Prostate gland (tissue), 2 donors: ENCODE data around the gene PTPRM. TPM values are rescaled to one million over a fixed set of nuclear protein-coding genes. Genes with fewer than 3 reads are reported as not detected.

ENCODE experiments used
- DNase-seq: peaks from one replicate; pipeline ENCODE4 v3.0.0-alpha.2; 2019; ENCODE audit warnings: low spot score
- H3K27ac ChIP-seq, 2 donors: fragments of 200-600 bp; sonication (generic); 2 replicates each; pipeline ENCODE4 v1.5.1; 2017 to 2019
- H3K27me3 ChIP-seq: fragments of 200-600 bp; sonication (generic); replicated peaks from 2 replicates; pipeline ENCODE4 v1.5.1; 2019; ENCODE audit not compliant: insufficient read depth
- H3K36me3 ChIP-seq, 2 donors: fragments of 200-600 bp; sonication (generic); 1 replicate in 1 of 2; 2 replicates in 1 of 2; pipeline versions ENCODE4 v1.5.1 to v1.8.1; 2017 to 2019
- H3K4me1 ChIP-seq: fragments of 200-600 bp; sonication (generic); replicated peaks from 2 replicates; pipeline ENCODE4 v1.5.1; 2019
- H3K4me3 ChIP-seq, 2 donors: fragments of 200-600 bp; sonication (generic); 2 replicates each; pipeline ENCODE4 v1.5.1; 2017 to 2019
- H3K9me3 ChIP-seq: fragments of 200-600 bp; sonication (generic); 2 replicates; pipeline ENCODE4 v1.5.1; 2017
- POLR2A ChIP-seq: fragments of 450-650 bp; IDR thresholded peaks from one replicate; pipeline ENCODE4 v1.6.1; 2016; ENCODE audit warnings: antibody characterized with exemption, mild to moderate bottlenecking
- POLR2AphosphoS5 ChIP-seq: sonication (generic); formaldehyde crosslinking; IDR thresholded peaks from one replicate; pipeline ENCODE4 v1.6.1; 2017; ENCODE audit warnings: antibody characterized with exemption
- WGBS: methylation state at CpG from one replicate; pipeline ENCODE4 v1.1.5; 2018; 5-methylcytosine and 5-hydroxymethylcytosine counted together
- intact Hi-C: fragments of 100-400 bp; cut with DNase I; formaldehyde crosslinking; loops from one replicate; pipeline ENCODE4 v1.14.2; 2022
- total RNA-seq, 2 donors: library from RNA; depleted of rRNA; stranded (reverse); fragments of >200 nt; gene quantifications; one replicate each; pipeline ENCODE4 v1.1.0, GENCODE V29; 2016
- TF ChIP-seq, protein P1 (sequence below), 4 experiments: fragments of 200-600 bp in 2 of 4; fragments of 450-650 bp in 2 of 4; sonication (generic) in 2 of 4; IDR thresholded peaks; 1 replicate in 3 of 4; 2 replicates in 1 of 4; pipeline ENCODE4 v1.5.1; 2016 to 2019; ENCODE audit warnings: antibody characterized with exemption in 4 of 4, mild to moderate bottlenecking in 2 of 4, moderate library complexity in 2 of 4

The PTPRM gene
- total RNA-seq, 2 donors from 2014 or later, result 32.9 to 92.6 TPM

DNA sequence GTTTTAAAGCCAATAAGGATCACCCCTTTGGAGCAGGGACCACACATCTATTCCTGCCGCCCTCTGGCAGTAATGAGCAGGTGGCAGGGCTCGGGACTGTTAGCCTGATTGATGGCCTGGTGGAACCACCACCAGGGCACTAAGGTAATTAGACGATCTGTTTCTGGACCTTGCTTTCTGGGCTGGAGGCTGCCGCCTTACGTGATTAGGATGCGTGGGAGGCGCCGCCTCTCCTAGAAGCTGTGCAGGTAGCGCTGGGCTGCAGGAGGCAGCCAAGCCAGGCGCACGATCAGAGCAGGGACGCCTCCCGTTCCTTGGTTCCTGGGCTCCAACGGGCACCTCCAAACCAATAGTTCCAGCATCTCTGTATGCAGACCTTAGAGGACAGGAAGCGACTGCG lies 799.5 kb downstream of the PTPRM start:
- DNase-seq, result no peak
- H3K27ac ChIP-seq, result no peak overlapping the region
- no peak overlapping the region for H3K4me3 ChIP-seq
- intact Hi-C loops, result no loop called here
- H3K27me3 ChIP-seq, result no peaks in the 10 kb centered on the region
- no peaks in the 10 kb centered on the region for H3K9me3 ChIP-seq
- TF ChIP-seq POLR2AphosphoS5, result no peak
- TF ChIP-seq POLR2A, result no peak
- TF ChIP-seq, protein P1, sequence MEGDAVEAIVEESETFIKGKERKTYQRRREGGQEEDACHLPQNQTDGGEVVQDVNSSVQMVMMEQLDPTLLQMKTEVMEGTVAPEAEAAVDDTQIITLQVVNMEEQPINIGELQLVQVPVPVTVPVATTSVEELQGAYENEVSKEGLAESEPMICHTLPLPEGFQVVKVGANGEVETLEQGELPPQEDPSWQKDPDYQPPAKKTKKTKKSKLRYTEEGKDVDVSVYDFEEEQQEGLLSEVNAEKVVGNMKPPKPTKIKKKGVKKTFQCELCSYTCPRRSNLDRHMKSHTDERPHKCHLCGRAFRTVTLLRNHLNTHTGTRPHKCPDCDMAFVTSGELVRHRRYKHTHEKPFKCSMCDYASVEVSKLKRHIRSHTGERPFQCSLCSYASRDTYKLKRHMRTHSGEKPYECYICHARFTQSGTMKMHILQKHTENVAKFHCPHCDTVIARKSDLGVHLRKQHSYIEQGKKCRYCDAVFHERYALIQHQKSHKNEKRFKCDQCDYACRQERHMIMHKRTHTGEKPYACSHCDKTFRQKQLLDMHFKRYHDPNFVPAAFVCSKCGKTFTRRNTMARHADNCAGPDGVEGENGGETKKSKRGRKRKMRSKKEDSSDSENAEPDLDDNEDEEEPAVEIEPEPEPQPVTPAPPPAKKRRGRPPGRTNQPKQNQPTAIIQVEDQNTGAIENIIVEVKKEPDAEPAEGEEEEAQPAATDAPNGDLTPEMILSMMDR (IDR thresholded peaks at IDR 0.05), result no peak
- H3K36me3 ChIP-seq, result no peaks in the 10 kb centered on the region
- H3K4me1 ChIP-seq, result no peaks in the 10 kb centered on the region
- WGBS, result 83% methylated on average over 15 of the region's 16 CpGs

GRCh38 chr18:8367217-8367988 lies 800.3 kb downstream of the PTPRM start:
- TF ChIP-seq POLR2AphosphoS5 (peak; percentile 18), POLR2A (no peak)
- TF ChIP-seq, protein P1 (IDR thresholded peaks at IDR 0.05), result peak in 3 of 4 experiments; percentile 29 to 62 (median 47)
- Histone ChIP-seq H3K27me3 (no peaks in the 10 kb centered on the region), H3K4me3 (peak overlapping the region; percentile 9 to 27), H3K27ac (no peak overlapping the region), H3K36me3 (no peaks in the 10 kb centered on the region), H3K4me1 (no peaks in the 10 kb centered on the region), H3K9me3 (no peaks in the 10 kb centered on the region)
- peak; percentile 29 for DNase-seq
- 7% methylated on average over 46 of the region's 47 CpGs for WGBS
- intact Hi-C loops, result no loop called here

GRCh38 chr18:8368512-8369217 lies 801.5 kb downstream of the PTPRM start:
- Histone ChIP-seq H3K4me3 (no peak overlapping the region), H3K27ac (no peak overlapping the region), H3K27me3 (no peaks in the 10 kb centered on the region), H3K9me3 (no peaks in the 10 kb centered on the region), H3K4me1 (no peaks in the 10 kb centered on the region), H3K36me3 (no peaks in the 10 kb centered on the region)
- 80% methylated on average over 4 of the region's 4 CpGs for WGBS
- TF ChIP-seq POLR2A (no peak), POLR2AphosphoS5 (peak; percentile 11)
- TF ChIP-seq, protein P1 (IDR thresholded peaks at IDR 0.05), result no peak
- intact Hi-C loops, result no loop called here
- DNase-seq, result no peak

- Histone ChIP-seq H3K4me3 (no peak overlapping the region), H3K9me3 (no peaks in the 10 kb centered on the region), H3K27ac (no peak overlapping the region), H3K4me1 (no peaks in the 10 kb centered on the region), H3K27me3 (no peaks in the 10 kb centered on the region), H3K36me3 (no peaks in the 10 kb centered on the region)
- WGBS, result 92% methylated on average over 5 of the region's 5 CpGs
- TF ChIP-seq POLR2AphosphoS5 (no peak), POLR2A (no peak)
- TF ChIP-seq, protein P1 (IDR thresholded peaks at IDR 0.05), result no peak
- no peak for DNase-seq
- intact Hi-C loops, result no loop called here
These were observed 806.4 kb downstream of the PTPRM start for GRCh38 chr18:8373486-8373885.
